Neural cell (in vitro differentiated cells): Measurements from ENCODE around the gene CNGA3.

Source experiments
- CTCF ChIP-seq: fragments of 450-650 bp; IDR thresholded peaks from 2 replicates; pipeline ENCODE4 v1.5.1; 2014; ENCODE audit warnings: antibody characterized with exemption, mild to moderate bottlenecking, moderate library complexity; ENCODE audit not compliant: poor library complexity, severe bottlenecking
- EZH2 ChIP-seq: fragments of 200-600, 300-800 bp; shearing (Covaris generic), sonication (generic); IDR thresholded peaks from 2 replicates; pipeline ENCODE4 v1.6.1; 2014; ENCODE audit warnings: antibody characterized with exemption, low read length, borderline replicate concordance, mild to moderate bottlenecking; ENCODE audit not compliant: insufficient read depth, poor library complexity, severe bottlenecking
- TAF1 ChIP-seq: IDR thresholded peaks from 2 replicates; pipeline ENCODE4 v1.6.1; 2012; ENCODE audit warnings: low read depth

GRCh38 chr2:98444436-98445176, 98.3 kb downstream of the CNGA3 start, which contains the start of gene INPP4A:
- peak; percentile 49 for TF ChIP-seq CTCF
- no peak for TF ChIP-seq EZH2
- no peak for TF ChIP-seq TAF1
